RWPE1 (cell line): ENCODE data around the gene CACNA1A.
"Not testable (repeated sequence)": the region's sequence is repeated elsewhere in the genome, so short reads cannot be mapped to it uniquely, and the experiment has no call there.

Experiments used
- CTCF ChIA-PET: fragments of 350-600 bp; sonication (Branson Sonifier 250); formaldehyde crosslinking; extraction: SDS; loops from one replicate; lab custom pipeline; 2021; lab: Yijun Ruan, JAX
- POLR2A ChIA-PET: fragments of 400-600 bp; formaldehyde crosslinking; extraction: SDS; loops from one replicate; lab custom pipeline; 2020; ENCODE audit warnings: antibody characterized with exemption; ENCODE audit not compliant: low non-redundant PET; lab: Yijun Ruan, JAX
- DNase-seq: peaks from one replicate; pipeline ENCODE4 v3.0.0; 2012; ENCODE audit warnings: low spot score
- H3K27ac ChIP-seq: fragments of 450-650 bp; 2 replicates; pipeline ENCODE4 v1.5.1; 2017
- TF ChIP-seq, protein P1 (sequence below): fragments of 450-650 bp; conservative IDR thresholded peaks from 2 replicates; pipeline ENCODE4 v1.5.1; 2017; ENCODE audit warnings: low read depth, mild to moderate bottlenecking

Gene CACNA1A

DNA sequence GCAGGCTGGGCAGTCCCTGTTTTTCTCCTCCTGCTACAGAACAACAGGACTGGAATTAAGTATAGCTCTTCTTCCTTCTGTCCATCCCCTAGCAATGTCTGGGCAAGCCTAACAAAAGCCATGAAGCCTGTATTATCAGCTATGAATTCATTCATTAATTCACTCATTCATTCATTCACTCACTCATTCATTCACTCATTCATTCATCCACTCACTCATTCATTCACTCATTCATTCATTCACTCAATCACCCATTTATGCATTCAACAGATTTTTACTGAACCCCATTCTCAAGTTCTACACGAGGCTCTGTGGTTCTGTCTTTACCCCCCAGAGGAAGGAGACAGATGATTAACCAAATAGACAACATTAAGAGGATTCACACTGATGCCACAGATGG is 69.9 kb downstream of the CACNA1A start:
- POLR2A ChIA-PET = no interaction called here
- no peak for DNase-seq
- CTCF ChIA-PET = interaction anchor here (1.1 kb wide), 1 partner anchor 157 kb away, joined by 3 read pairs; no protein-coding TSS in a partner anchor
- TF ChIP-seq, protein P1, sequence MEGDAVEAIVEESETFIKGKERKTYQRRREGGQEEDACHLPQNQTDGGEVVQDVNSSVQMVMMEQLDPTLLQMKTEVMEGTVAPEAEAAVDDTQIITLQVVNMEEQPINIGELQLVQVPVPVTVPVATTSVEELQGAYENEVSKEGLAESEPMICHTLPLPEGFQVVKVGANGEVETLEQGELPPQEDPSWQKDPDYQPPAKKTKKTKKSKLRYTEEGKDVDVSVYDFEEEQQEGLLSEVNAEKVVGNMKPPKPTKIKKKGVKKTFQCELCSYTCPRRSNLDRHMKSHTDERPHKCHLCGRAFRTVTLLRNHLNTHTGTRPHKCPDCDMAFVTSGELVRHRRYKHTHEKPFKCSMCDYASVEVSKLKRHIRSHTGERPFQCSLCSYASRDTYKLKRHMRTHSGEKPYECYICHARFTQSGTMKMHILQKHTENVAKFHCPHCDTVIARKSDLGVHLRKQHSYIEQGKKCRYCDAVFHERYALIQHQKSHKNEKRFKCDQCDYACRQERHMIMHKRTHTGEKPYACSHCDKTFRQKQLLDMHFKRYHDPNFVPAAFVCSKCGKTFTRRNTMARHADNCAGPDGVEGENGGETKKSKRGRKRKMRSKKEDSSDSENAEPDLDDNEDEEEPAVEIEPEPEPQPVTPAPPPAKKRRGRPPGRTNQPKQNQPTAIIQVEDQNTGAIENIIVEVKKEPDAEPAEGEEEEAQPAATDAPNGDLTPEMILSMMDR = no peak
- no peak overlapping the region for H3K27ac ChIP-seq

DNA sequence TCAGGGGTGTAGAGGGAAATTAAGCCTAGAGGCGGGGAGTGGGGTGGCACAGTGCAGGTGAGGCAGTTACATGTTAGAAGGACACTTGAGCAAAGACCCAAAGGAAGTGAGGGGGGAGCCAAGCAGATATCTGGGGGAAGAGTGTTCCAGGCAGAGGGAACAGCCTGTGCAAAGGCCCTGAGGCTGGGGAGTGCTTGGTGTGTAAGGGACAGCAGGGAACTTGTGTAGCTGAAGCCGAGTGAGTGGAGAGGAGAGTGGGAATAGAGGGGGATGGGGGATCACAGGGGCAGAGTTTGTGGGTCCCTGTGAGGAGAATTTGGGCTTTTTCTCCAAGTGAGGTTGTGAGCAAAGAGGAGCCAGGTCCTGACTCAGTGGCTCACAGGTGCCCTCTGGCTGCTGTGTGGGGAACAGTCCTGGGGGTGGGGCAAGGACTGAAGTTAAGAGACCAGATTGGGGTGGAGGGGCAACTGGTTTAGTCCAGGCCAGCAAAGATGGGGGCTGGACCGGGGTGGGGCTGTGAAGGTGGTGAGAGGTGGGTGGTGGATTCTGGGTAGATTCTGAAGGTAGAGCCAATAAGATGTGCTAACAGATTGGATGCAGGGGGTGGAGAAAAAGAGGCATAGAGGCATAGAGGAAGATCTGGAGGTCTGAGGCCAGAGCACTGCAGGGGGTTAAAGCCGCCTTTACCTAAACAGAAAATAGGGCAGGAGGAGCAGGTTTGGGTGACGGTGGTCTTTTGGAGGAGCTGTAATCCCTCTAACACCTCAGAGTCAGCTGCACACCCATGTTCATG is 75.3 kb downstream of the CACNA1A start:
- CTCF ChIA-PET = interaction anchor here (1.1 kb wide), 1 partner anchor 134 kb away, joined by 3 read pairs; no protein-coding TSS in a partner anchor
- peak; percentile 67 for DNase-seq
- TF ChIP-seq, protein P1 = peak; percentile 83
- H3K27ac ChIP-seq = no peak overlapping the region
- POLR2A ChIA-PET = no interaction called here

DNA sequence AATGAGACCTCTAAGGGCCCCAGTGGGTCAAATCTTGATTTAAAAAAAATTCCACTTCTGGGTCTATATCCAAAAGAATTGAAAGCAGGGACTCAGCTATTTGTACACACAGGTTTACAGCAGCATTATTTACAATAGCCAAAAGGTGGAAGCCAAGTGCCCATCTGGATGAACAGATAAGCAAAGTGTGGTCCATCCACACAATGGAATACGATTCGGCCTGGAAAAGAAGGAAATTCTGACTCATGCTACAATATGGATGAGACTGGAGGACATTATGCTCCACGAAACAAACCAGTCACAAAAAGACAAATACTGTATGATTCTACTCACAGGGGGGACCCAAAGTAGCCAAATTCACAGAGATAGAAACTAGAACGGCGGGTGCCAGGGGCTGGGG is 76.7 kb downstream of the CACNA1A start:
- no peak overlapping the region for H3K27ac ChIP-seq
- POLR2A ChIA-PET = no interaction called here
- CTCF ChIA-PET = interaction anchor here (0.6 to 1.5 kb wide), 6 partner anchors 22 to 182 kb away, joined by 3 read pairs; no protein-coding TSS in a partner anchor
- TF ChIP-seq, protein P1 = no peak
- no peak for DNase-seq

DNA sequence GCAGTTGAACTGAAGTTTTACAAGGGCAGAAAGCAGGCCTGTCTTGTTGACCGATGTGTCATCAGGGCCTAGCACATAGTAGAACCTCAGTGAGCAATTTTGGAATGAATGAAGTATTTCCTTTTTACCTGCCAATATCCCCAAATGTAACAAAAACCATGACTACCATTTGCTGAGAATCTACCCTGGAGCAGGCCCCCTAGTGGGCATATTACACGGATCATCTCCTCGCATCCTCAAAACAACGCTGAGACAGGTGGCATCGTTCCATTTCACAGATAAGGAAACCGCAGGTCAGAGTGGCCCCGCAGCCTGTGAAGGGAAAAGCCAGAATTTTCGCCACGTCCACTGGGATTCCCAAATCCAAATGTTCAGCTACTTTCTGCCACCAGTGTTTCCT is 77.9 kb downstream of the CACNA1A start:
- TF ChIP-seq, protein P1 = peak; percentile 64
- DNase-seq = peak; percentile 32
- ChIA-PET CTCF (interaction anchor here (0.6 to 1.5 kb wide), 4 partner anchors 10 to 61 kb away, joined by 3 to 5 read pairs (median 4); no protein-coding TSS in a partner anchor), POLR2A (no interaction called here)
- no peak overlapping the region for H3K27ac ChIP-seq

DNA sequence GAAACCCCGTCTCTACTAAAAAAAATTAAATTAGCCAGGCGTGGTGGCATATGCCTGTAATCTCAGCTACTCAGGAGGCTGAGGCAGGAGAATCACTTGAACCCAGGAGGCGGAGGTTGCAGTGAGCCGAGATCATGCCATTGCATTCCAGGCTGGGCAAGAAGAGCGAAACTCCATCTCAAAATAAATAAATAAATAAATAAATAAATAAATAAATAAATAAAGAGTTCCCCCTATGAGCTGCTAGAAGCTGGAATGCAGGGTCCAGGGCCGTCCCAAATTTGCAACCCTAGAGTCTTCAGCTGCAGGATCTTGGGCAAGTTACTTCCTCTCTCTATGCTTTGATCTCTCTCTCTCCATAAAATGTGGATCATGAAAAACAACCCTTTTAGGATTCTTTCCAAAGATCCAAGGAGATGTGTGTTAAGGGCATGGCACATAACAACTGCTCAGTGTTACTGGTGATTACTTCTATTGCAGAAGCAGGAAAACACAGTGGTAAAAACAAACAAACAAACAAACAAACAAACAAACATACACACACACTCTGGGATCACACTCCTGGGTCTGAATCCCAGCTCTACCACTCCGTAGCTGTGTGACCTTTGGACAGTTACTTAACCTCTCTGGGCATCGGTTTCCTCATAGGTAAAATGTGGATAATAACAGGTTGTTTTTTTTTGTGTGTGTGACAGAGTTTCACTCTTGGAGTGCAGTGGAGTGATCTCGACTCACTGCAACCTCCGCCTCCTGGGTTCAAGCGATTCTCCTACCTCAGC is 78.8 kb downstream of the CACNA1A start:
- no peak overlapping the region for H3K27ac ChIP-seq
- no peak for DNase-seq
- TF ChIP-seq, protein P1 = no peak
- CTCF ChIA-PET = interaction anchor here (0.6 to 0.7 kb wide), 2 partner anchors 312 to 941 kb away, joined by 3 to 6 read pairs; no protein-coding TSS in a partner anchor
- POLR2A ChIA-PET = no interaction called here

DNA sequence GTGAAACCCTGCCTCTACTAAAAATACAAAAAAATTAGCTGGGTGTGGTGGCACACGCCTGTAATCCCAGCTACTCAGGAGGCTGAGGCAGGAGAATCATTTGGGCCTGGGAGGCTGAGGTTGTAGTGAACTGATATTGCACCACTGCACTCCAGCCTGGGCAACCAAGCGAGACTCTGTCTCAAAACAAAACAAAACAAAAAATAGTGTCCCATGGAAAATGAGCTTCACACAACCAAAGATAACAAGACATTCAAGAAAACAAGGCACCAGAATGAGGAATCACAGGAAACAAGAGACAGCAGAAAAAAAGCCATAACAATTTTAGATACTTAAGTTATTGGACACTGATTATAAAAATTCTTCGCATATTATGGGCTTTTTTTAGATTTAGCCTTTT is 80.4 kb downstream of the CACNA1A start:
- DNase-seq, CTCF ChIA-PET, POLR2A ChIA-PET, H3K27ac ChIP-seq: not testable (repeated sequence)
